GM12875 (cell line): ENCODE measurements around the gene POU2AF2.
"Not testable (repeated sequence)": the region's sequence is repeated elsewhere in the genome, so short reads cannot be mapped to it uniquely, and the experiment has no call there.

ENCODE experiments used
- H3K4me3 ChIP-seq: one replicate; pipeline ENCODE4 v1.5.1; 2011; ENCODE audit warnings: low read depth, low read length, control low read depth
- TF ChIP-seq, protein P1 (sequence below): IDR thresholded peaks from 2 replicates; pipeline ENCODE4 v1.5.1; 2011; ENCODE audit warnings: low read depth, mild to moderate bottlenecking, control low read depth, inconsistent platforms, low read length, moderate library complexity, borderline replicate concordance; ENCODE audit not compliant: insufficient read depth

The POU2AF2 gene

DNA sequence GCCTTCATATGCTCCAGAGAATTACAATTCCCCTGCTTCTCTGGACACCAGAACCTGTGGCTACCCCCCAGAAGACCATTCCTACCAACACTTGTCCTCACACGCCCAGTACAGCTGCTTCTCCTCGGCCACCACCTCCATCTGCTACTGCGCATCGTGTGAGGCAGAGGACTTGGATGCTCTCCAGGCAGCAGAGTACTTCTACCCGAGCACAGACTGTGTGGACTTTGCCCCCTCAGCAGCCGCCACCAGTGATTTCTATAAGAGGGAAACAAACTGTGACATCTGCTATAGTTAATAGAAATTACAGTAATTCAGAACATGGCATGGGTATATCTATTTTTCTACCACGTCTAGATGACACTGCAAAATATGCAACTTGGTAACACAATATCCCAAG lies 62.6 kb downstream of the POU2AF2 start:
- no peak overlapping the region for H3K4me3 ChIP-seq
- TF ChIP-seq, protein P1, sequence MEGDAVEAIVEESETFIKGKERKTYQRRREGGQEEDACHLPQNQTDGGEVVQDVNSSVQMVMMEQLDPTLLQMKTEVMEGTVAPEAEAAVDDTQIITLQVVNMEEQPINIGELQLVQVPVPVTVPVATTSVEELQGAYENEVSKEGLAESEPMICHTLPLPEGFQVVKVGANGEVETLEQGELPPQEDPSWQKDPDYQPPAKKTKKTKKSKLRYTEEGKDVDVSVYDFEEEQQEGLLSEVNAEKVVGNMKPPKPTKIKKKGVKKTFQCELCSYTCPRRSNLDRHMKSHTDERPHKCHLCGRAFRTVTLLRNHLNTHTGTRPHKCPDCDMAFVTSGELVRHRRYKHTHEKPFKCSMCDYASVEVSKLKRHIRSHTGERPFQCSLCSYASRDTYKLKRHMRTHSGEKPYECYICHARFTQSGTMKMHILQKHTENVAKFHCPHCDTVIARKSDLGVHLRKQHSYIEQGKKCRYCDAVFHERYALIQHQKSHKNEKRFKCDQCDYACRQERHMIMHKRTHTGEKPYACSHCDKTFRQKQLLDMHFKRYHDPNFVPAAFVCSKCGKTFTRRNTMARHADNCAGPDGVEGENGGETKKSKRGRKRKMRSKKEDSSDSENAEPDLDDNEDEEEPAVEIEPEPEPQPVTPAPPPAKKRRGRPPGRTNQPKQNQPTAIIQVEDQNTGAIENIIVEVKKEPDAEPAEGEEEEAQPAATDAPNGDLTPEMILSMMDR = no peak

- TF ChIP-seq, protein P1 = no peak
Observed at GRCh38 chr11:111309215-111309915, 63.8 kb downstream of the POU2AF2 start.

DNA sequence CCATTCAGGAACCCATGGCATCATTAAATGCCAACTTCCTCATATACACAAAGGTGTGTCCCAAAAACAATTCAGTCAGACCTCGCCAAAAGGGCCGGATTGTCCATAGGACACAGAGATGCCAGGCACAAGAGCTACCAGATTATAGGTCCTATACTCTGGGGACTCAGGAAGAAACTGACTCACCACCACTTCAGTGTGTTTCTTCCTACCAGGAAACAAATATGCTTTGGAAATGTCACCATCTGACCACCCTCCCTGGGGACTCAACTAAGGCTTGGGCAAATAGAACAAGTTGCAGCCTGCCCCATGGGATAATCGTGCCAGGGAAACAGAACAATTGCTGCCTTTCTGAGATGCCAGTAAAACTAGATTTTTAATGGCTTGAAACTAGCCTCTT lies 64.6 kb downstream of the POU2AF2 start:
- no peak overlapping the region for H3K4me3 ChIP-seq
- TF ChIP-seq, protein P1 = no peak

More at GRCh38 chr11:111309215-111309915, 63.8 kb downstream of the POU2AF2 start:
- no peak overlapping the region for H3K4me3 ChIP-seq

DNA sequence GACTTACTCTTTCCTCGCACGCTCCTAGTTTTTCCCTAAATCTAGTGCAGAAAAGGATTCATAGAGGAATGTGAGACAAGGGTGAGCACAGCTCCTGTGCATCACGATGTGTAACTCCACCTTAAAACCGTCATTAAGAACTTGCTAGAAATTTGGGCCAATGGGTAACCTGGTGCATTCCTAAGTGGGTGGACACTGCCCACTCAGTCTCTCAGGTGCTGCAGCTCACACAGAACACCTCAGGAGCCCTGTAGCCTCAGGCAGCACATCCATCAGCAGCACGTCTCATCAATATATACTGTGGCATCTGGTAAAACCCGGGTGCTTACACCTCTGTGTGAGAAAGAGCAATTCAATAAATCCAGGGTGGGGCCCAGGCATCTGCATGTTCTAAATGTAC lies 65.2 kb downstream of the POU2AF2 start:
- no peak overlapping the region for H3K4me3 ChIP-seq
- TF ChIP-seq, protein P1 = no peak

DNA sequence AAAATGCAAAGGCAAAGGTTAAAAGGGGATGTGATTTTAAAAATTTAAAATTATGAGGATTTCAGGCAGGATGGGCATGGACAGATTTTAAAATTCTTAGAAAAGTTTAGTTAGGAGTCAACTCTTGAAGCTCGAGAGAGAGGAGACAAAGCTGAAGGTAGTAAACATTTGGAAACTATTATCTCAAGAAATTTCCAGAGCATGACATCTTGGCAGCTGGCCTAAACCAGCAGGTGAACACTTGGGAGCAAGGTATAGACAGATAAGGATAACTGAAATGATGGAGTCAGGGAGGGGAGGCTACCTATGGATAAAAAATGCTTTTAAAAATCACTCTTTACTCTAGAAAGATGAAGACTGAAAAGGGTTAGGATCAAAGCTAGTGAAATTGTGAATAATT lies 66.6 kb downstream of the POU2AF2 start:
- TF ChIP-seq, protein P1 = no peak
- H3K4me3 ChIP-seq = no peak overlapping the region

DNA sequence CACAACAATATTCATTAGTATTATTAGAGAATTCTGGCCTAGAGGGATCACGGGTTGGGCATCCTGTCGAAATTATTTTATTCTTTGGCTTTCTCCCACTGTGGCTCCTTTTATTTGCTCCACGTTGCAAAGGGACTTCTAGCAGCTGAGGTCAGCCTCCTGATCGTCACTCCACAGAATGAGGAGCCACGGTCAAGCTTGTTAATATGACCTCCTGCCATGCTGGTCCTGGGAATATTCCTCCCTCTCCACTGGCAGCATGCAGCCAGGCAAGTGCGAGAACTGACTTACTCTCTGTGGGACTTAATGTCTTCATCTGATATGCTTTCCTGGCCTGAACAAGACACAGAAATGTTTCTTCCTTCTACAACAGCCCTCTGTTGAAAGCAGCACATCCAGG lies 73.8 kb downstream of the POU2AF2 start:
- H3K4me3 ChIP-seq = no peak overlapping the region
- TF ChIP-seq, protein P1 = no peak

DNA sequence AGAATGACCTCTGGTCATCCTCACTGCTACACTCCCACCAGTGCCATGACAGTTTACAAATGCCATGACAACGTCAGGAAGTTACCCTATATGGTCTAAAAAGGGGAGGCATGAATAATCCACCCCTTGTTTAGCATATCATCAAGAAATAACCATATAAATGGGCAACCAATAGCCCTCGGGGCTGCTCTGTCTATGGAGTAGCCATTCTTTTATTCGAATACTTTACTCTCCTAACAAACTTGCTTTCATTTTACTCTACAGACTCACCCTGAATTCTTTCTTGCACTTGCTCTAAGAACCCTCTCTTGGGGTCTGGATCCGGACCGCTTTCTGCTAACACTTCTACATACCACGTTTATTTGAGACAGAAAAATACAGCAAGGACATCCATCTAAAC lies 74.7 kb downstream of the POU2AF2 start:
- H3K4me3 ChIP-seq = not testable (repeated sequence)
